ENCODE measurements around the gene POLD4.
"Not testable (repeated sequence)": the region's sequence is repeated elsewhere in the genome, so short reads cannot be mapped to it uniquely, and the experiment has no call there.

Gene POLD4

GRCh38 chr11:67353317-67354074 is at the start of gene POLD4:
Gene POLD4, minus strand, starts transcription at chr11:67353546. Its CDS starts 147 bp downstream, at chr11:67353399.
- in situ Hi-C loops (cut with HindIII; ENCODE audit: low sequenced_read_pairs) = no loop called here

- in situ Hi-C loops (cut with HindIII; ENCODE audit: low sequenced_read_pairs) = not testable (repeated sequence)
These were observed 49.7 kb upstream of the POLD4 start for GRCh38 chr11:67403085-67403484.

- in situ Hi-C loops (cut with HindIII; ENCODE audit: low sequenced_read_pairs) = not testable (repeated sequence)
These were observed 49.0 kb upstream of the POLD4 start for GRCh38 chr11:67402192-67402839.

- in situ Hi-C loops (cut with HindIII; ENCODE audit: low sequenced_read_pairs) = no loop called here
These were observed 48.3 kb upstream of the POLD4 start, which contains the start of gene PPP1CA for GRCh38 chr11:67401495-67402191. Gene PPP1CA, minus strand, starts transcription at chr11:67401858. Its CDS starts 76 bp downstream, at chr11:67401782.

- in situ Hi-C loops (cut with HindIII; ENCODE audit: low sequenced_read_pairs) = no loop called here
These were observed 47.7 kb upstream of the POLD4 start for GRCh38 chr11:67400942-67401494.

GRCh38 chr11:67400251-67400941 is 47.0 kb upstream of the POLD4 start:
- in situ Hi-C loops (cut with HindIII; ENCODE audit: low sequenced_read_pairs) = no loop called here

DNA sequence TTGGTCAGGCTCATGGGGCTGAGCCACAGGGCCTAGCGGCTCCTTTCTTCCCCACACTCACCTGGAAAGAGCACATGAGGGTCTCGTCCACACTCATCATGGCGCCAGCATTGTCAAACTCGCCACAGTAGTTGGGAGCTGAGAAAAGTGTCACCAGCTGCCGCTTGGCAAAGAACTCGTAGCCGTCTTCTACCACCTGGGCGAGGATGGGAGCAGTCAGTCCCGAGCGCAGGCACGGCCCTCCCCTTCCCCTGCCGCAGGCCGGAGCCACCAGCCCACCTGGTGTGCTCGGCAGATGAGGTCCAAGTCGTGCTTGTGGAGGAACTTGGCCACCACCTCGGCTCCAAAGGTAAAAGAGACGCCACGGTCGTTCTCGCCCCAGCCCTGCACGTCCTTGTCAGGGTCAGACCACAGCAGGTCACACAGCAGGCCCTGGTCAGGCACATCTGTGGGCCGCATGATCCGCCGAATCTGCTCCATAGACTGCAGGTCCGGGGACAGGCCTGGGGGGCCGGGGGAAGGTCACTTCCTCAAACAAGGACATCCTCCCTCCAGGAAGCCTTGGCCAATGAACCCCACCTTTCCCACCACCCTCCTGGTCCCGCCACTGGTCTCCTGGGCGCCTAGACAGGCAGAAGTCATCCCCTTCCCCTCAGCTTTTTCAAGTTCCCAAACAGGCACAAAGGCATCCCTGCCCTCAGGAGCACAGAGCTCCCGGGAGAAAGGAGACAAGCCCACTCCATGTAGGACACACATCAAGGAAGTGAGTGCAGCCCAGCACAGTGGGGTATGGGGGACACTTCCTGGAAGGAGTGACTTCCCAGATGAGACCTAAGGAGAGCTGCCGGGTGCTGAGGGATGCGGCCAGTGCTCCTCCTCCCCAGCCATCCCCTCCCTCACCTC is 45.6 kb upstream of the POLD4 start:
- in situ Hi-C loops (cut with HindIII; ENCODE audit: low sequenced_read_pairs) = no loop called here

- in situ Hi-C loops (cut with HindIII; ENCODE audit: low sequenced_read_pairs) = no loop called here
These were observed 44.8 kb upstream of the POLD4 start for GRCh38 chr11:67397986-67398660.

DNA sequence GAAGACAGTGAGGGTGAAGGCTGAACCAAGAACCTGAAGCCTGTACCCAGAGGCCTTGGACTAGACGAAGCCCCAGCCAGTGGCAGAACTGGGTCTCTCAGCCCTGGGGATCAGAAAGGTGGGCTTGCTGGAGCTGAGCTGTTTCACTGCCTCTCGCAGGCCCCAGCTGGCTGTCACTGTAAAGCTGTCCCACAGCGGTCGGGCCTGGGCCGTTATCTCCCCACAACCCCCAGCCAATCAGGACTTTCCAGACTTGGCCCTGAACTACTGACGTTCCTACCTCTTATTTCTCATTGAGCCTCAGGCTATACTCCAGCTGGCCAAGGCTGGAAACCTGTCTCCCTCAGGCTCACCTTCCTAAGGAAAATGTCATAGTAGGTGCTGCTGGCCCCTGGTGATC is 44.2 kb upstream of the POLD4 start:
- in situ Hi-C loops (cut with HindIII; ENCODE audit: low sequenced_read_pairs) = no loop called here

GRCh38 chr11:67396587-67397389 is 43.4 kb upstream of the POLD4 start:
- in situ Hi-C loops (cut with HindIII; ENCODE audit: low sequenced_read_pairs) = no loop called here

DNA sequence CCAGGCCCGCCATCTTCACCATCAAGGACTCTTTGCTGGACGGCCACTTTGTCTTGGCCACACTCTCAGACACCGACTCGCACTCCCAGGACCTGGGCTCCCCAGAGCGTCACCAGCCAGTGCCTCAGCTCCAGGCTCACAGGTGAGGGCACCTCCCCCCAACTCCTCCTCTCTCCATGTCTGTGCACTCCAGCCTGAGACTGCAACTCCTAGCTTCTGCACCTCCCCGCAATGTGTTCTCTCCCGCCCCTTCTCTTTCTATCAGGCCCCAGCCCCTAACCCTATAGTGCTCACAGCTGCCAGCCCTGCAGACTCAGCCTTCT is 42.9 kb upstream of the POLD4 start:
- in situ Hi-C loops (cut with HindIII; ENCODE audit: low sequenced_read_pairs) = no loop called here

- in situ Hi-C loops (cut with HindIII; ENCODE audit: low sequenced_read_pairs) = no loop called here
These were observed 42.4 kb upstream of the POLD4 start for GRCh38 chr11:67395555-67396258.

GRCh38 chr11:67393990-67394389 is 40.6 kb upstream of the POLD4 start:
- in situ Hi-C loops (cut with HindIII; ENCODE audit: low sequenced_read_pairs) = no loop called here

DNA sequence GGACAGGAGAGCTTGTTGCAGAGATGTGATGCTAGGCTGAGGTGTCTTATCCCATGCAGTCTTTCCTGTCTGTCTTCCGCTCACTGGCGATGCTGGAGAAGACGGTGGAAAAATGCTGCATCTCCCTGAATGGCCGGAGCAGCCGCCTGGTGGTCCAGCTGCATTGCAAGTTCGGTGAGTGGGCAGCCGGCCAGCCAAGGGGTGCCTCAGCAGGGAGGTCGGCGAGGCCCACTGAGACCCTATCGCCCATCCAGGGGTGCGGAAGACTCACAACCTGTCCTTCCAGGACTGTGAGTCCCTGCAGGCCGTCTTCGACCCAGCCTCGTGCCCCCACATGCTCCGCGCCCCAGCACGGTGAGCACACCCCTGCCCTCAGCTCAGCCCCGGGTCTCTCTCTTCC is 40.1 kb upstream of the POLD4 start:
- in situ Hi-C loops (cut with HindIII; ENCODE audit: low sequenced_read_pairs) = no loop called here

DNA sequence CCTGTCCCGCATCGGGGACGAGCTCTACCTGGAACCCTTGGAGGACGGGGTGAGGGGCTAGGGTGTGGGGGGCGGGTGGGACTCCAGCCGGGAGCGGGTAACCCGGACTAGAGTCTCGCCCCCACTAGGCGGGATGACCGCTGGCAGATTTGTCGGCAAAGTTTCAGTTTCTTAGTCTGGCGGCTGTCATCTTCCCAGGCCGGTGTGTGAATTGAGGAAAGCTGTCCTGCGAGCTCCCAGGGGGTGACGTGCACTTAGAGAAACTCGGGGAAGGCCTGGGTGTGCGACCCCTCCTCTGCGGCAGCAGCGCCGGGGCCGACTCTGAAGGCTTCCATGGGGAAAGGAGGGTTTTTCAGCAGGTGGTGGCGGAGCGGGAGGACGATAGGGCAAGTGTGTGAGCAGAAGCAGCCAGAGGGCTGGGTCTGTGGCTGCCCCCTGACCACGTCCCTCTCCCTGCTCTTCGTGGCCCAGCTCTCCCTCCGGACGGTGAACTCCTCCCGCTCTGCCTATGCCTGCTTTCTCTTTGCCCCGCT is 38.9 kb upstream of the POLD4 start:
- in situ Hi-C loops (cut with HindIII; ENCODE audit: low sequenced_read_pairs) = no loop called here

DNA sequence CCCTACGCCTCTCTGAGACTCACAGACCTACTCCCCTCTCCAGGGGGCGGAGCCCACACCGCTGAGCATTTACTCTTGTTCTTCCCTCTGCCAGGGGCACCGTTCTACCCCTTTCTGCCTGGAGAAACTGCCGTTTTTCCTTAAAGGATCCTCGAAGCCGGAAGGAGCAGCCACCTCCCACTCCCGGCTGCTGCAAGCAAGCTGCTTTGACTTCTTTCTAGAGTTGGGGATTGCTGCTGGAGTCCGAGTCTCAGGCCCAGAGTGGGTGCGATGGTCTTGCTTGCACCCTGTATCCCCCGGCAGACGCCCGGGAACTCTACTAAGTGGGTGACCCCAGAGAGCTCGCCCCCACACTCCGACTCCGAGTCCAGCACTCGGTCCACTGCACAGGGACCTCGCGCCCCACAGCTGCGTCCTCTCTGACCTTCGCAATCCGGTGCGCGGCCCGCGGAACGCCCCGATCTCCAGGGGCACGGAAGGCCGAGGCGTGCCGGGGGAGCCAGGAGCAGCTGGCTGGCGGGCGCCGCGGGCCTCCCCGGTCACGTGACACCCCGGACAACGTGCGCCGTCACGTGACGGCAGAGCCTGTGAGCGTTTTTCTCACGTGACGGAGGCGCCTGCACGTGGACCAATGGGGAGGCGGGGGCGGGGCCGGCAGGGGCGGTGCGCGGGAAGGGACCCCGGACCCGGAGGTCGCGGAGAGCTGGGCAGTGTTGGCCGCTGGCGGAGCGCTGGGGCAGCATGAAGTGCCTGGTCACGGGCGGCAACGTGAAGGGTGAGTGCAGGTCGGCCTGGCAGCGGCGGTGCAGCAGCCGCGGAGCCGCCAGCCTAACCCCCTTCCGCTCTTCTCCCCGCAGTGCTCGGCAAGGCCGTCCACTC is 38.2 kb upstream of the POLD4 start, which contains the start of gene RAD9A:
Gene RAD9A, plus strand, starts transcription at position 683 of the 879 bp plus-strand sequence. Its CDS starts 59 bp downstream, at position 742.
- in situ Hi-C loops (cut with HindIII; ENCODE audit: low sequenced_read_pairs) = no loop called here

GRCh38 chr11:67390947-67391303 is 37.6 kb upstream of the POLD4 start:
- in situ Hi-C loops (cut with HindIII; ENCODE audit: low sequenced_read_pairs) = no loop called here
